NCI-H510A treated with DMSO at 0.1 percent for 48 hours (cell line): Measurements from ENCODE around the gene PRCC.

ENCODE experiments used
- DNase-seq: peaks from one replicate; lab custom pipeline; 2025; lab: John Stamatoyannopoulos, UW

Gene PRCC

GRCh38 chr1:156767101-156767878 is at the start of gene PRCC:
Gene PRCC, plus strand, starts transcription at chr1:156767535. Its CDS starts 237 bp downstream, at chr1:156767772.
- peak; percentile 99 for DNase-seq

GRCh38 chr1:156721131-156721530 is 46.2 kb upstream of the PRCC start:
- DNase-seq = no peak

DNA sequence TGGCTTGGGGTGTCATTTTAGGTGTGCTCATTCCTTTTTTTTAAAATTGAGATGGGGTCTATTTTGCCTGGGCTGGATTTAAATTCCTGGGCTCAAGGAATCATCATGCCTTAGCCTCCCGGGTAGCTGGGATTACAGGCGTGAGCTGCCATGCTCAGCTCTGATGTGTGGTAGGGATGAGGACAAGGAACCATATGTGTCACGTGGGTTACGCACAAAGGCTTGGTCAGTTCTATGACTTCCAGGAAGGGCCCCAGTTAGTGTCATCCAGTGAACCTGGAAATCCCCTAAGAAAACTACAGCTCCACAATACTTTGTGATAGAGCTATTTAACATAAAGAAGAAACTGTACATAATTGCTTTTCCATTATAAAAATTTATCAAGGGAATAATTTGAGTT is 45.8 kb upstream of the PRCC start:
- no peak for DNase-seq

DNA sequence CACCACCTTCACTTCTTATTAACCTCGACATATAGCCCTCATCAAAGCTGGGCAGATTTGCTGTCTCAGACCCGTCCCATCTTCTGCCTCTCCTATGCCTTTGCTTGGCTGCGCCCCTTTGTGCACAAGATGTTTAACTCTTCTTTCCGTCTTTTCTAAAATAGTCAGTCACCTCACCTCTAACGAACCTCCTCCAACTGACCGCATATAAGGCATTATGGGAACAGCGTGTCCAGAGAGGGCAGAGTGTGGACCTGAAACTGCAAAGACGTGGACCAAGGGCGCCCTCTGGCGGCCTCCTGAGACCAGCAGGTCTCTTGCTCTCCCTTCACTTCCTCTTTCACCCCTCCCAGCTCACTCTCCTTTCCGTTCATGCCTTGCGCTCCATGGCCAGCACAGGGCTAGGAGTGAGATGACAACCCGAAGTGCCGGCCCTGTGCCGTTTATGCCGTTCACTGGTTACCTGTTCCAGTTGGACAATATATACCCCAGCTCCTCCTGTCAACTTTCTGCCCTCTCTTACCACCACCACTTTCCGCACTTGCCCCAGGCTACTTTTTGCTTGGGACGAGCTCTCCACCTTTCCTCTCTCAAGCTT is 41.6 kb upstream of the PRCC start:
- DNase-seq = peak; percentile 94

DNA sequence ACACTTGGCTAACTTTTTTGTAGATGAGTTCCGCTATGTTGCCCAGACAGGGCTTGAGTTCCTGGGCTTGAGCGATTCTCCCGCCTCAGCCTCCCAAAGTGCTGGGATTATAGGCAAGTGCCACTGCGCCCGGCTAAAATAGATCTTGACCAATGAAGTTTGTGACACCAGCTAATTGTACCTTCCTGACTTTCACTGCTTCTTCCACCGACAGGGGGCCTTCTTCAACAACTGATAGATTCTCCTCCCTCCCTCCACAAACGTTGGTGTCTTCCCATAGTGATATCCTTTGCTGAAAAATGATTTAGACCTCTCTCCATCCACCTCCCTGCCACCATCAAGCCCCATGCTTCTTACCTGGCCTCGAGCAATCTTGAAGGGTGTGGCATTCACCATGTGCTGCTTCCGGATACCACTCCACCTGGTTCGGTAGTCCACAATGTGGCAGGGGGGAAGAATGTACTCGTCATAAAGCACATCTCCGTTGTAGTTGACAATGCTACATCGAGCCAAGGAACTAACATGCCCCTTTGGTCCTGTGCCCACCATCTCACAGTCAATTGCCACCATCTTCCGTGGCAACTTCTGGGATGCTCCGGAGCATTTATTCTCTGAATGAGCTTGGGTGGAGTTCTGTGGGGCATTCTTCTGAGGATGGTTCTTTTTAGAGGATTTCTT is 40.6 kb upstream of the PRCC start:
- peak; percentile 79 for DNase-seq

GRCh38 chr1:156727492-156727891 is 39.8 kb upstream of the PRCC start:
- no peak for DNase-seq

- peak; percentile 82 for DNase-seq
Measured at GRCh38 chr1:156727926-156728598, 39.3 kb upstream of the PRCC start, which contains the start of gene METTL25B. Gene METTL25B, plus strand, starts transcription at chr1:156728469. Its CDS starts 636 bp downstream, at chr1:156729105.

DNA sequence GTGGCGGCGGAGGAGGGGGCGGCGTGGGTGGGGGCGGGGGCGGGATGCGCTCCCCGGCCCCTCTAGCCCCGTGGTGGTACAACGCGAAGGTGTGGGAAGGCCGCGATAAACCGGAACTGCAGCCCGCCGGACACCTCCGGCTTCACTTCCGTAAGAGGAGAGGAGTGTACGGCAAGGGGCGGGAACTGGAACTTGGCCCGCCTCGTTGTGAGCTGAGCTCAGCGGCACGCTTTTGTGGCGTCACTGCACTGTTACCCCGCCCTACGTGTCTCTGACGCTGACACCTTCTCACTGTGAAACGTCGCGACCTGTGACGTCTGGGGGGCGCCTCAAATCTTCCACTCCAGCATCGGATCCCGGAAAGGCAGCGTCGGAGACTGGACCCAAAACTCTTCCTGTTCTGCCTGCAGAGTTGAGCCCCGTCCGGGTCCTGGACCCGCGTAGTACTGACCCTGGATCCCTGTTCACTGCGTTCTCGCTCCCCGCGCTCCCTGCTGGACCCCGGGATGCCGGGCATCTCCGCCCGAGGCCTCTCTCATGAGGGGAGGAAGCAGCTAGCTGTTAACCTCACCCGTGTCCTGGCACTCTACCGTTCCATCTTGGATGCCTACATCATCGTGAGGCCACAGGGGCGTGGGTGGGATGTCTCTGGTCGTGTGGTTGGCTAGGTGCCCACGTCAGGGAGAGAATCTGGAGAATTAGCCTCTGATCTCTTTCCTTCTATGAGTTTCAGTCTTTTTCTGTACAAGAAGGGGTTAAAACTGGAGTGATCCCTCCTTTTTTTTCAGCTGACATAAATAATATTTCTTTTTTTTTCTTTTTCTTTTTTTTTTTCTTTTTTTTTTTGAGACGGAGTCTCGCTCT is 38.5 kb upstream of the PRCC start, which contains the start of gene ISG20L2:
ISG20L2 (minus strand) TSS at position 168 of the 864 bp plus-strand sequence. CDS start 1,114 bp downstream, outside the sequence.
- peak; percentile 95 for DNase-seq

DNA sequence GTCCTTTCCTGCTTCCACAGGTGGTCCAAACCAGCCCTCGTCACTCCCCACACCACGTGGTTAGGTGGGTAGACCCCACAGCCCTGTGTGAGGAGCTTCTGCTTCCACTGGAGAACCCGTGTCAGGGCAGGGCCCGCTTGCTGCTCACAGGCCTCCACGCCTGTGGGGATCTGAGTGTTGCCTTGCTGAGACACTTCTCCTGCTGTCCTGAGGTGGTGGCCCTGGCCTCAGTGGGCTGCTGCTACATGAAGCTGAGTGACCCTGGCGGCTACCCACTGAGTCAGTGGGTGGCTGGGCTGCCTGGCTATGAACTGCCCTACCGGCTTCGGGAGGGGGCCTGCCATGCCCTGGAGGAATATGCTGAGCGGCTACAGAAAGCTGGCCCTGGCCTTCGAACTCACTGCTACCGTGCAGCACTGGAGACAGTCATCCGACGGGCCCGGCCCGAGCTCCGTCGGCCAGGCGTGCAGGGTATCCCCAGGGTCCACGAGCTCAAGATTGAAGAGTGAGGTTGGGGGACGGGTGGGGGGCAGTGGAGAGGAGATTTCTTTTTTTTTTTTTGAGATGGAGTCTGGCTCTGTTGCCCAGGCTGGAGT is 33.2 kb upstream of the PRCC start:
- DNase-seq = no peak

DNA sequence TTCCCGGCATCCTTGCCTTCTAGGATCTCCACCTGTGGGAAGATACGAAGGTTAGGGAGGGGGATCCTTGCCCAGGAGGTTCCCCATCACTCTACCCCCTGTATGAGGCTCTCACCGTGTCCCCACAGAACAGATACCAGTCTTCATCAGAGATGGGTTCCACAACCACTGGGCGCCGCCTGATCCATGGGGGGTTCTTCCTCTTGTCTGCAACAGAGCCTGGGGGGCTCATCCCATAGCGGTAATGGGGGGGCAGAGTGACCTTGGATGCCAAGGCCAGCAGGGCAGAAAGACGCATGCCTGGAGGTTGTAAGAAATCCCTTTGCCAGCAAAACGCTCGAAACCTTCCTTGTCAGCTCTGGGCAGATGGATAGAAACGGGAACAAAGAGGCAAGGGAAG is 28.9 kb upstream of the PRCC start:
- DNase-seq = no peak

DNA sequence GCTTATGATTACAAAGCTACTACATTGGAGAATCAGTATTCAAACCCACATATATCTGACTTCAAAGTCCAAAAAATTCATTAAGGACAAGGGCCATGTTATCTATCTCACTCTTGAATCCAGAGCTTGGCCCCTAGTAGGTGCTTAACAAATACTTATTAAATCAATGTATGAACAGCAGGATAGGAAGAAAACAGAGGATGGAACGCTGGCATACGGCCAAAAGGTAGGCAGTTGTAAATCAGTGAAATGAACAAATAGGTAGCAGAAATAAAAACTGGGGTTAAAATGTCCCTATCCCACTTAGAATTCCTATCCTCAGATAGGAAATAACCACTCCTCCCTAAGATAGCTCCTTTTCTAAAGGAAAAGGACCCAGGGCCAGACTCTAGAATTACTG is 28.4 kb upstream of the PRCC start:
- DNase-seq = no peak

DNA sequence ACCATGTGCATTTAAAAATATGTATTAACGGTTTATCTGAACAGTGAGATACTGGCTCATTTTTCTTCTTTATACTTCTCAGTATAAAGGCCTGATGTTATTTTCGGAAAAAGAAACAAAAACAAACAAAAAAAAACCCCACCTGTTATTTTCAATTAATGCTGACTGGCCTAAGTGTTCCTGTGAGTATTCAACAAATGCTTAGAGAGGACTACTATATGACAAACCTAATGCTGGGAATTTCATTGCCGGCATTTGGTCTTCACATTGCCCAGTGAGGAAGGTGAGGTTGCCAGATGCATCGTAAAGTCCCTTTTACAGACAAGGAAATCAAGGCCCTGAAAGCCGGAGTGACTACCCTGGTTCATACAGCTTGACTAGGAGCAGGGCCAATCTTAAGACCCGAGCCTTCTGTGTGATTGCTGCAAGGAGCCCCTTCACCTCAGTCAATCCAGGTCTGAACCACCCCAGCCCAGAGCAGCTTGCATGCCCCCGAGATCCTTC is 27.0 kb upstream of the PRCC start:
- peak; percentile 41 for DNase-seq

GRCh38 chr1:156740741-156741480 is 26.4 kb upstream of the PRCC start, which contains the start of gene MRPL24:
Gene MRPL24, minus strand, starts transcription at chr1:156741088. Its CDS starts 2,384 bp downstream, at chr1:156738704.
- DNase-seq = peak; percentile 99

- DNase-seq = no peak
Measured at GRCh38 chr1:156741481-156741983, 25.8 kb upstream of the PRCC start.

DNA sequence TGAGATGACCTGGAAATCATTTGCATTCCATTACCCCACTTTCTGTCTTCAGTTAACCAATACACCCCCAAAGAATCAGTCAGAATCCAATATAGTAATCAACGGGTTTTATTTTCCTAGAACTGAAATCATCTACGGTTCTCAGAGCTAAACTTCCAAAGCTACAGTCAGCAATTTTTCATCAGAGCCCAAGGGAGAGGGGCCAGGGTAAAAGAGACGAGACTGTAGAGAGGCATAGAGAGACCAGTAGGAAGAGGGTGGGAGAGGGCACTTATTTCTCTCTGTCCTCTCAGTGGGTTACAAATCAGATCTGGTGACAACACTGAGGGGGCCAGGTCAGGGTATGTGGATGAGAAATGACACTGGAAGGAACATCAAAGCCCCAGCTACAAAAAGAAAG is 25.3 kb upstream of the PRCC start:
- DNase-seq = no peak

- no peak for DNase-seq
Measured at GRCh38 chr1:156742801-156743200, 24.5 kb upstream of the PRCC start.

GRCh38 chr1:156743367-156744302 is 23.7 kb upstream of the PRCC start:
- no peak for DNase-seq

DNA sequence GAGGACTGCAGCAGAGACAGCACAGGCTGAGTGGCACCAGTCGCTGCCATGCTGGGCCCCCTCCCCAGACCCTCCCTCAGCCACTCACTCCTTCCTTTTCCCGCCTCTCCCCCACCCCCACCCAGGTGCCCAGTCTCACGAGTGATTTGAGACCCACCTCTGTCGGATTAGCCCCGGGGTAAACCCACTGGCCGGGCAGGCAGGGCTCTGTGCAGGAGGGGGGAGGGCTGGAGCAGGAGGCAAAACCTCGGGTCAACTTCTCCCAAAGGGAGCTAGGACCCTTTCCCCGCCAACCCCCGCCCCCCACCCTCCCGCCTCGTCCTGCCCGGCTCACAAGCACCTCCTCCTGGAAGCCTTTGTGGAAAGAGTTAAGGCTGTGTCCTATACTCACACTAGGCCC is 23.0 kb upstream of the PRCC start:
- DNase-seq = no peak
